Hepatocyte (in vitro differentiated cells): ENCODE results near the gene DCXR. TPM values are rescaled to one million over a fixed set of nuclear protein-coding genes. Genes with fewer than 3 reads are reported as not detected.

Experiments used
- DNase-seq: peaks from one replicate; pipeline ENCODE4 v3.0.0-alpha.2; 2016; ENCODE audit warnings: low spot score
- H2AFZ ChIP-seq: fragments of 200-600 bp; sonication (generic); 2 replicates; pipeline ENCODE4 v1.6.0; 2016; ENCODE audit warnings: antibody characterized with exemption, mild to moderate bottlenecking
- H3K27ac ChIP-seq: fragments of 200-600 bp; sonication (generic); 2 replicates; pipeline ENCODE4 v1.5.1; 2016; ENCODE audit warnings: mild to moderate bottlenecking
- H3K27me3 ChIP-seq: fragments of 200-600 bp; sonication (generic); 2 replicates; pipeline ENCODE4 v1.6.1; 2016
- H3K36me3 ChIP-seq: fragments of 200-600 bp; sonication (generic); replicated peaks from 2 replicates; pipeline ENCODE4 v1.5.1; 2016; ENCODE audit warnings: low read depth; ENCODE audit not compliant: insufficient read depth
- H3K4me1 ChIP-seq: fragments of 200-600 bp; sonication (generic); 2 replicates; pipeline ENCODE4 v1.5.1; 2016; ENCODE audit warnings: mild to moderate bottlenecking, moderate library complexity; ENCODE audit not compliant: insufficient read depth
- H3K4me2 ChIP-seq: fragments of 200-600 bp; sonication (generic); 2 replicates; pipeline ENCODE4 v1.6.0; 2016
- H3K4me3 ChIP-seq: fragments of 200-600 bp; sonication (generic); 2 replicates; pipeline ENCODE4 v1.5.1; 2016; ENCODE audit warnings: mild to moderate bottlenecking
- H3K79me2 ChIP-seq: fragments of 200-600 bp; sonication (generic); 2 replicates; pipeline ENCODE4 v1.6.0; 2017; ENCODE audit warnings: mild to moderate bottlenecking
- H3K9me2 ChIP-seq: fragments of 200-600 bp; sonication (generic); replicated peaks from 2 replicates; pipeline ENCODE4 v1.6.0; 2017; ENCODE audit warnings: mild to moderate bottlenecking; ENCODE audit not compliant: insufficient read depth
- H3K9me3 ChIP-seq: fragments of 200-600 bp; sonication (generic); 2 replicates; pipeline ENCODE4 v1.5.1; 2016; ENCODE audit warnings: low read depth, mild to moderate bottlenecking
- H4K20me1 ChIP-seq: fragments of 200-600 bp; sonication (generic); 2 replicates; pipeline ENCODE4 v1.6.0; 2016; ENCODE audit warnings: mild to moderate bottlenecking; ENCODE audit not compliant: insufficient read depth, poor library complexity, severe bottlenecking
- EZH2 ChIP-seq: fragments of 200-600 bp; sonication (generic); IDR thresholded peaks from 2 replicates; pipeline ENCODE4 v1.6.1; 2016; ENCODE audit warnings: antibody characterized with exemption, mild to moderate bottlenecking, borderline replicate concordance
- EZH2phosphoT487 ChIP-seq: fragments of 200-600 bp; sonication (generic); IDR thresholded peaks from one replicate; pipeline ENCODE4 v1.6.1; 2018; ENCODE audit warnings: antibody characterized with exemption, mild to moderate bottlenecking, low read depth, moderate library complexity; ENCODE audit not compliant: unreplicated experiment, severe bottlenecking
- WGBS: methylation state at CpG from one replicate; pipeline ENCODE4 v1.1.6; 2016; ENCODE audit warnings: low lambda C conversion rate; ENCODE audit errors: missing lambda C conversion rate; 5-methylcytosine and 5-hydroxymethylcytosine counted together
- polyA plus RNA-seq: library from polyadenylated mRNA; unstranded; fragments of >200 nt; fragmentation: Nextera tagmentation; extraction: Ambion mirVana; gene quantifications from 2 replicates; pipeline ENCODE4 v1.2.1, GENCODE V29; 2016
- total RNA-seq: library from RNA; depleted of rRNA; stranded (reverse); fragments of >200 nt; gene quantifications from 2 replicates; pipeline ENCODE4 v1.2.3, GENCODE V29; 2014
- TF ChIP-seq, protein P1 (sequence below): fragments of 200-600 bp; sonication (generic); IDR thresholded peaks from 2 replicates; pipeline ENCODE4 v1.5.1; 2016; ENCODE audit warnings: antibody characterized with exemption, mild to moderate bottlenecking; ENCODE audit not compliant: poor library complexity

The DCXR gene
- total and polyA plus RNA-seq, 2 experiments from 2014 or later: 118 to 207 TPM

DNA sequence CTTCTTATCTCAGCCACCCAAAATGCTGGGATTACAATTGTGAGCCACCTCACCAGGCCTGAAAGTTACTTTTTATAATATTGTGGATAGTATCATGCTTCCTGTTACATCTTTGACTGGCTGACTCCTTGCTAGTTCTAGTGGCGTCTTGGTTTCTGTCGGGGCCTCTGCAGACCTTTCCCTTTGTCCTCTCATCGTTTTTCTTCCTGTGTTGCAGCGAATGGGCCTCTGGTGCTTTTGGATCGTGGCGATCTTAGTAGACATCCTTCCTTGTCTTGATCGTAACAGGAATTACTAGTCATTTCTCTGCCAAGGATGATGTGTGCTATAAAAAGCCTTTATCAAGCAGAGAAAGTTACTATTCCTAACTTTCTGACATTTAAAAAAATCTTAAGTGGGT, 39.3 kb downstream of the DCXR start:
- Histone ChIP-seq H3K36me3 (no peaks in the 10 kb centered on the region), H3K4me2 (no peak overlapping the region), H3K27me3 (no peaks in the 10 kb centered on the region), H3K9me3 (no peaks in the 10 kb centered on the region), H2AFZ (no peak overlapping the region), H3K27ac (peak overlapping the region; percentile 10), H3K4me3 (no peak overlapping the region), H3K79me2 (peaks cover 7% of the 10 kb centered on the region), H3K4me1 (peaks cover 17% of the 10 kb centered on the region), H3K9me2 (no peaks in the 10 kb centered on the region), H4K20me1 (no peaks in the 10 kb centered on the region)
- DNase-seq: no peak
- TF ChIP-seq EZH2phosphoT487: no peak
- TF ChIP-seq EZH2: no peak
- TF ChIP-seq, protein P1, sequence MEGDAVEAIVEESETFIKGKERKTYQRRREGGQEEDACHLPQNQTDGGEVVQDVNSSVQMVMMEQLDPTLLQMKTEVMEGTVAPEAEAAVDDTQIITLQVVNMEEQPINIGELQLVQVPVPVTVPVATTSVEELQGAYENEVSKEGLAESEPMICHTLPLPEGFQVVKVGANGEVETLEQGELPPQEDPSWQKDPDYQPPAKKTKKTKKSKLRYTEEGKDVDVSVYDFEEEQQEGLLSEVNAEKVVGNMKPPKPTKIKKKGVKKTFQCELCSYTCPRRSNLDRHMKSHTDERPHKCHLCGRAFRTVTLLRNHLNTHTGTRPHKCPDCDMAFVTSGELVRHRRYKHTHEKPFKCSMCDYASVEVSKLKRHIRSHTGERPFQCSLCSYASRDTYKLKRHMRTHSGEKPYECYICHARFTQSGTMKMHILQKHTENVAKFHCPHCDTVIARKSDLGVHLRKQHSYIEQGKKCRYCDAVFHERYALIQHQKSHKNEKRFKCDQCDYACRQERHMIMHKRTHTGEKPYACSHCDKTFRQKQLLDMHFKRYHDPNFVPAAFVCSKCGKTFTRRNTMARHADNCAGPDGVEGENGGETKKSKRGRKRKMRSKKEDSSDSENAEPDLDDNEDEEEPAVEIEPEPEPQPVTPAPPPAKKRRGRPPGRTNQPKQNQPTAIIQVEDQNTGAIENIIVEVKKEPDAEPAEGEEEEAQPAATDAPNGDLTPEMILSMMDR: no peak
- WGBS: 86% methylated on average over 7 of the region's 7 CpGs

DNA sequence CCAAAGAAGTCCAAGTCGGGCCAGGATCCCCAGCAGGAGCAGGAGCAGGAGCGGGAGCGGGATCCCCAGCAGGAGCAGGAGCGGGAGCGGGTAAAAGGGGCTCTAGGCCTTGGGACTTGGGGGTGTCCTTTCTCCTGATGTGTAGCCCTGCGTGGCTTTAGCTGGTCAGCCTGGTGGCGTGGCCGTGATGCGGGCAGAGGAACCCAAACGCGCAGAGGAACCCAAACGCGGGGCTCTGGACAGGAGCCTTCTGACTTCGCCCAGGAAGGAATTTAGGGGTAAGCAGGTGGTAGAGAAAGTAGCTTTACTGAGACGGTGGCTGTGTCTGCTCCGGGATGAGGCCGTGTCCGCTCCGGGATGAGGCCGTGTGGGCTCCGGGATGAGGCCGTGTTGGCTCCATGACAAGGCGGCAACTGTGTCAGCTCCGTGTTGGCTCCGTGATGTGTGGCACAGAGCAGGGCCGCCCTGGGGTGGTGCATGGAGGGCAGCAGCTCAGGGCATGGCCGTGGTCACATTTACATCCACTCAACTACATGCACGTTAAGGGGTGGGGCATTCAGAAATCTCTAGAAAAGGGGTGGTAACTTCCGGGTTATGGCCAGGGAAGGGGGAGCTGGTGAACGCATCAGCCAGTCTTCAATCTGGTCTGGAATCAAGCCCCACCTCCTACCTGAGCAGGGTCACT, 40.6 kb downstream of the DCXR start:
- H3K4me2 ChIP-seq: no peak overlapping the region
- TF ChIP-seq, protein P1: no peak
- TF ChIP-seq EZH2 (no peak), EZH2phosphoT487 (no peak)
- H2AFZ ChIP-seq: no peak overlapping the region
- H3K4me3 ChIP-seq: no peak overlapping the region
- peaks cover 22% of the 10 kb centered on the region for H3K4me1 ChIP-seq
- 98% methylated on average over 30 of the region's 30 CpGs for WGBS
- H3K79me2 ChIP-seq: peaks cover 4% of the 10 kb centered on the region
- H3K9me2 ChIP-seq: no peaks in the 10 kb centered on the region
- no peaks in the 10 kb centered on the region for H3K27me3 ChIP-seq
- no peaks in the 10 kb centered on the region for H3K9me3 ChIP-seq
- no peaks in the 10 kb centered on the region for H3K36me3 ChIP-seq
- H3K27ac ChIP-seq: no peak overlapping the region
- H4K20me1 ChIP-seq: no peaks in the 10 kb centered on the region
- no peak for DNase-seq

DNA sequence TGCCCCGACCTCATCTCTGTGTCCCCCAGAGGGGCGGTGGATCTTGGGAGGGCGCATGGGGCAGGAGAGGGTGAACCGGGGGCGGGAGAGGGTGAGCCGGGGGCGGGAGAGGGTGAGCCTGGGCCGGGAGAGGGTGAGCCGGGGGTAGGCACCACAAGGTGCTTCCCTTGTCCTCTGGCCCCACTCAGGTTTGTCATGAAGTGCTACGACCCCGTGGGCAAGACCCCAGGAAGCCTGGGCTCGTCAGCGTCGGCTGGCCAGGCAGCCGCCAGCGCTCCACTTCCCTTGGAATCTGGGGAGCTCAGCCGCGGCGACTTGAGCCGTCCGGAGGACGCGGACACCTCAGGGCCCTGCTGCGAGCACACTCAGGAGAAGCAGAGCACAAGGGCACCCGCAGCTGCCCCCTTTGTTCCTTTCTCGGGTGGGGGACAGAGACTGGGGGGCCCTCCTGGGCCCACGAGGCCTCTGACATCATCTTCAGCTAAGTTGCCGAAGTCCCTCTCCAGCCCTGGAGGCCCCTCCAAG, 41.2 kb downstream of the DCXR start:
- Histone ChIP-seq H3K4me3 (no peak overlapping the region), H2AFZ (no peak overlapping the region), H3K27me3 (no peaks in the 10 kb centered on the region), H3K79me2 (peaks cover 4% of the 10 kb centered on the region), H3K9me3 (no peaks in the 10 kb centered on the region), H4K20me1 (no peaks in the 10 kb centered on the region), H3K4me1 (peaks cover 28% of the 10 kb centered on the region), H3K36me3 (no peaks in the 10 kb centered on the region), H3K27ac (no peak overlapping the region), H3K9me2 (no peaks in the 10 kb centered on the region), H3K4me2 (no peak overlapping the region)
- 97% methylated on average over 20 of the region's 28 CpGs for WGBS
- no peak for DNase-seq
- TF ChIP-seq, protein P1: no peak
- no peak for TF ChIP-seq EZH2
- TF ChIP-seq EZH2phosphoT487: no peak
